HG02938 (cell line): ENCODE data around the gene CBFB.
"Not testable (repeated sequence)": the region's sequence is repeated elsewhere in the genome, so short reads cannot be mapped to it uniquely, and the experiment has no call there.

Experiments used
- ATAC-seq: cut with Tn5 transposase; IDR thresholded peaks from one replicate; pipeline ENCODE4 v1.9.1; 2021; ENCODE audit warnings: mild to moderate bottlenecking, moderate library complexity; ENCODE audit not compliant: unreplicated experiment

Gene CBFB

GRCh38 chr16:67040166-67040565 lies 11.2 kb downstream of the CBFB start:
- ATAC-seq = no peak

GRCh38 chr16:67040906-67041305 lies 12.0 kb downstream of the CBFB start:
- no peak for ATAC-seq

- ATAC-seq = not testable (repeated sequence)
Observed at GRCh38 chr16:67041520-67041919, 12.6 kb downstream of the CBFB start.

- no peak for ATAC-seq
Observed at GRCh38 chr16:67043420-67043819, 14.5 kb downstream of the CBFB start.

GRCh38 chr16:67050796-67051195 lies 21.8 kb downstream of the CBFB start:
- ATAC-seq = no peak

- no peak for ATAC-seq
Observed at GRCh38 chr16:67052399-67052798, 23.4 kb downstream of the CBFB start.

- ATAC-seq = no peak
Observed at GRCh38 chr16:67053767-67054334, 24.9 kb downstream of the CBFB start.

GRCh38 chr16:67054901-67055300 lies 26.0 kb downstream of the CBFB start:
- no peak for ATAC-seq

GRCh38 chr16:67055712-67056487 lies 27.0 kb downstream of the CBFB start:
- ATAC-seq = no peak

GRCh38 chr16:67063008-67063407 lies 34.1 kb downstream of the CBFB start:
- ATAC-seq = no peak

GRCh38 chr16:67068212-67068753 lies 39.3 kb downstream of the CBFB start:
- no peak for ATAC-seq

GRCh38 chr16:67071476-67072048 lies 42.6 kb downstream of the CBFB start:
- ATAC-seq = no peak

- ATAC-seq = no peak
Observed at GRCh38 chr16:67075331-67075730, 46.4 kb downstream of the CBFB start.

- no peak for ATAC-seq
Observed at GRCh38 chr16:67077871-67078270, 48.9 kb downstream of the CBFB start.

- ATAC-seq = no peak
Observed at GRCh38 chr16:67082100-67082499, 53.2 kb downstream of the CBFB start.

- ATAC-seq = no peak
Observed at GRCh38 chr16:67082891-67083290, 53.9 kb downstream of the CBFB start.

- no peak for ATAC-seq
Observed at GRCh38 chr16:67084345-67085028, 55.5 kb downstream of the CBFB start.

- ATAC-seq = no peak
Observed at GRCh38 chr16:67086822-67087221, 57.9 kb downstream of the CBFB start.

- ATAC-seq = no peak
Observed at GRCh38 chr16:67087291-67087690, 58.3 kb downstream of the CBFB start.

GRCh38 chr16:67087803-67088202 lies 58.9 kb downstream of the CBFB start:
- ATAC-seq = no peak

- no peak for ATAC-seq
Observed at GRCh38 chr16:67088551-67088950, 59.6 kb downstream of the CBFB start.
